Ramos (cell line): ENCODE results near the gene DPCD.
"Not testable (repeated sequence)": the region's sequence is repeated elsewhere in the genome, so short reads cannot be mapped to it uniquely, and the experiment has no call there.

Experiments used
- in situ Hi-C: fragments of 300-500 bp; cut with MboI; formaldehyde crosslinking; loops from one replicate; pipeline ENCODE4 v1.14.3; 2022; ENCODE audit warnings: low sequenced_read_pairs; ENCODE audit not compliant: unreplicated experiment

DPCD gene

DNA sequence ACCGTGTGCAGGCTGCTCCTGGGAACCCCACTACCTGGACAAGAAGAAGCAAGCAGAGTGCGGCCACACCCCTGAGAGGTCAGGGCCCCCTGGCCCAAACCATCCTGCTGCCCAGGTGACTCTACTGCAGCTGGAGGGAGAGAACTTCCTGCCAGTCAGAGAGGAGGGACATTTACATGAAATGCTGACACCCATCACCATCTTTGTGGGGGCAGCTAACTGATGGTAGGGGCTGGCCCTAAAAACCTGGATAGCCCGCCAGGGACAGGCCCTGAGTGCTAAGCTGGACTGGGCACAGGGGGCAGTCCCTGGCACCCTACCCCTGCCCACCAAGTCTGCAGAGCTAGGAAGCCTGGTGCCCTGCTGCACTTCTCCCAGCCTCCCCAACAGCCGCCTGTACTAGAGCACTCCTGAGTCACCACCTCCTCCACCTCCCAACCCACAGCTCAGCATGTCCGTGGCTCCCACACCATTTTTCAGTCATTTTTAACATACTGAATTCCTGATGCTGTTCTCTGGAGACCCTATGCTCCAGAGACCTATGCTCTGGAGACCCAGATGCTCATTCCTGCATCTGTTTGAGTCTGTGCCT is 27.5 kb downstream of the DPCD start:
- in situ Hi-C loops: no loop called here

DNA sequence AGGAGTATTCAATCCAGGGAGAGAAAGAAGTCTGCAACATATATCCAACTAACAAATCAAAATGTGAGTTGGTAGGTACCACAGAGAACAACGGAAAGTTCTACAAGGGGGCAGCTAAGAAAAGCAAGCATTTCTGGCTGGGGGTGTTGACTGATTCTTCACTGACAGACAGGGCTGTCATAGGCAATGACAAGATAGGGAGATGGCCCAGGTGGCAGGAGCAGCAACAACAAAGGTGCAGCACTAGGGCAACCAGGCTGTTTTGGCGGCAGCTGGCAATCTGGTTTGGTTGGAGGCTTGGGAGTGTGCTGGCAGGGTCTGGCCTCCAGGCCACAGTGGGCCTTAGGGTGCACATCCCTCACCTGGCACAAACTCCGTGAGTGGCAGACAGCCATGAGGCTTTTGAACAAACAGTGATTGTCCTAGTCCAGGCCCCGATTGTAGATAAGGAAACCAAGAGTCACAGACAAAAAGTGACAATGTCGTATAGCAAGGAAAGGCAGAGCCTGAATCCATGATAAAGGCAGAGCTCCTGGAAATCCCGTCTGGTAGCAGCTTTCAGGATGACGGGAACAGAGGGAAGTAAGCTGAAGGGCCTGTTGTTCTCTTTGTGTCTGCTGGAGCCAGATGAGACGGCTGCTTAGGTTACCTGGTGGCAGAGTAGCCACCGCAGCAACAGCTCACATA is 28.4 kb downstream of the DPCD start:
- in situ Hi-C loops: no loop called here

DNA sequence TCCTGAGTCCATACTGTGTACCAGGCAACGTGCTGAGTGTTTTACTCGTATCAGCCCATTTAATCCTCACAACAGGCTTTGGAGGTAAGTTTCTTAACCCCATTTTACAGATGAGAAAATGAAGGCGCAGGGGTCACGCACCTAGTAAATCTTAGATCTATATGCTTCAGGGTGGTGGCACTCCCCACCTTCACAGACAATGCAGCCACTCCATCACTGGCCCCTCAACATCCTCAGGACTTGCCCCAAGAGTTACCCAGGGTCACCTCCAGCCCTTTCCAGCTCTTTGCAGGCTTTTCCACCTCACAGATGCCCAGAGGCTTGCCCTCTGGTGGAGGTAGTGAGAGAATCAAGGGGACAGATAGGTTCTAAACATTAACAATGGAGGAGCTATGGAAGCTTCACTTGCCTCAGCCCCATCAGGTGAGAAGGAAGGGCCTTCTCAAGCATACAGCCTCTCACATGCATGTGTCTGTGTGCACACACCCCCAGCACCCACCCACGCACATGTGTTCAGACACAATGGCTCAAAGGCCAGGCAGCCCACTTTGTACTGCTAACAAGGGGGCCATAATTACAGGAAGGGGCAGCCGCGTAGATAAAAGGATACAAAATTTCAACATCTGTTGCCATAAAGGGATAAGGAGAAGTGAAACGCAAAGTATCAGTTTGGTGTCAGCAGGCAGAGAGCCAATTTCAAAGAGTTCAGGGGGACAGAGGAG is 29.1 kb downstream of the DPCD start:
- in situ Hi-C loops: no loop called here

DNA sequence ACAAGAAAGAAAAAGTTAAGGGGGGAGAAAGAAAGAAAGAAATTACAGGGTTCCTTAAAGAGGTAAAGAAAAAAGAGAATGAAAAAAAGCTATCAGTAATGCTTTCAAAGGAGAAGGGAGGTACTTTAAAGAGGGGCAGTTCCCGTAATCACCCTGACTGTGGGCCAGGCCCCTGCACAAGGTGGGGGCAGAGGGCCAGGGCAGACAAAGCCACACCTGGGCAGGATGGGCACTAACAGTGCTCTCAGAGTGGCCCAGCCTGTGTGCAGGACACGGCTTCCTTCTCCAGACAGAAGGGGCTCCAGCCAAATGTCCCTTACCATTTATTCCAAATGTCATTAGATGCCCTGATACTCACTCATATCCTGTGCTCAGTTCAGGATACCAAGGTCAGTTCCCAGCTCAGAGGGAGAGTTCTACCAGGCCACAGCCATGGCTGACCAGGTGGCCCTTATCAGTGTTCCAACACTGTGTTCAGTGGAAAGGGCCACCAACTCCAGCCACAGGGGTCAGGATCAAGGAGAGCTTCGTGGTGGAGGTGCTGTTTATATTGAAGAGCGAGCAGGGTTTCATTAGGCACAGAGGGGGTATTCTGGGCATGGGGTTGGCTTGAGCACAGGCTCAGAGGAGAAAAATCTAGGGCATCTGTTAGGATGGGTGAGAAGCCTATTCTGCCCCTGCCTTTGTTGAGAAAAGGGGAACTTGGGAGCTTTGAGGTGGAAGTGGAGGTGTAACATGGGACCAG is 29.9 kb downstream of the DPCD start:
- in situ Hi-C loops: no loop called here

DNA sequence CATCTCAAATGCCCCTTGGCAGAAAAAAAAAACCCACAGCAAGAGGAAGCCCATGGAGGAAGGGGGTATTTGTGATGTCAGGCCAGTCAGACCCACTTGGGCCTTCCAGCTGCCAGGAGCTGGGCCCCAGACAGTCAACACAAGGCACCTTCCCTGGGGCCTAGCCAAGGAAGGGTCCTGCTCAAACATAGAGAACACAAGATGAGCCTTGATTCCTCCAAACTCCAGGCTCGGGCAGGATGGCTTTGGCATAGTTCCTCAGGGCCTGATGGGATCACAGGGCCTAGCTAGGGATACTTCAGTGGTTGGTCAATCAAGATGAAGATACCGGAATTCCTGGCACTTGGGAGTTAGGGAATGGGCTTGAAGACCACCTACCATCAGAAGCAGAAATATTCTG is 30.8 kb downstream of the DPCD start:
- in situ Hi-C loops: no loop called here

DNA sequence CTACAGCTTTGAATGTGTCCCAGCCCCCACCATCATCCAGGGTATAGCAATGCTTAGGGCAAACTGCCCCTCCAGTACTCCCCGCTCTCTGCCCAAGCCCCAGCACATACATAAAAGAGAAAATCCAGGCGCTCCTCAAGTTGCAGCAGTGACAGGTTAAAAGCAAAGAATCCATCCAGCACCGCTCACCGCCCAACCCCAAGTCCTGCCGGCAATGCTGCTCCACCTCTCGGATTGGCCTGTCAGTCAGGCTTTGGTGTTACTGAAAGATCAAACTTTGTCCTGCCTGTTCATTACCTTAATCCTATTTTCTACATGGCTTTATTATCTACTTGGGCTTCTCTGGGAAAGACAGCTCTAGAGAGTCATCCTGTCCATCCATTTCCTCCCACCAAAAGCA is 31.9 kb downstream of the DPCD start:
- in situ Hi-C loops: no loop called here

DNA sequence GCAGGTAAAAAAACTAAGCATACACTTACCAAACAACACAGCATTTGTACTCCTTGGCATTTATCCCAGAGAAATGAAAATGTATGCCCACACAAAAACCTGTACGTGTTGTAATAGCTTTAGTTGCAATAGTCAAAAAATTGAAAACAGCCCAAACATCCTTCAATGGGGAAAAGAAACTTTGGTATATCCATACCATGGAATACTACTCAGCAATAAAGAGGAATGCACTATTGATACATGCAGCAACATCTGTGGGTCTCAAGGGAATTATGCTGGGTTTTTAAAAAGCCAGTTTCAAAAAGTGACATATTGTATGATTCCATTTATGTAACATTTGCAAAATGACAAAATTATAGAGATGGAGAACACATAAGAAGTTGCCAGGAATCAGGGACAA is 35.4 kb downstream of the DPCD start:
- in situ Hi-C loops: no loop called here

DNA sequence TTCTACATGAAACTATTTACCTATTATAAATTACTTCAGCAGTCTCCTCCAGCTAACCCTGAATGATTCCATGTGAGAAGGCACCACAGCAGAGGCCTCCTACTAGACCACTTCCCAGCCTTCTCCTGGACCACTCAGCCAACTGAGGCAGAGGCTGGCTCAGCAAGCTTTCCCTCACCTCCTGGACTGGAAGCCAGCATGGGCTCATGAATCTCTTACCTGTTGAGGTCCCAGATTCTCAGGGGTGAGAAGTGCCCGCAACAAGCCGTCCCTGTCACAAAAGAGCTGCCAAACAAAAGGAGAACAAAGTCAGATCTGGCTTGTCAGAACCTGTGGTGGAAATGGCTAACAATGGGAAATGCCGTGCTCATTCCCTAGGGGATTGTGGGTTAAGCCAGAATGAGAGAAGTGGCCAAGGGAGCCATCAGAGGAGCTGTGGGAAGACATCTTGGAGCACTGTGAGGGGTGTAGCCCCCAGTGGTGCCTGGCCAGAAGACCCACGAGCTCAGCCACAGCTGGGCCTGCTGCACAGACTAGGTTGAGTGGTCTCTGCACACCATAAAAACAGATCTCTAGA is 36.5 kb downstream of the DPCD start:
- in situ Hi-C loops: no loop called here

DNA sequence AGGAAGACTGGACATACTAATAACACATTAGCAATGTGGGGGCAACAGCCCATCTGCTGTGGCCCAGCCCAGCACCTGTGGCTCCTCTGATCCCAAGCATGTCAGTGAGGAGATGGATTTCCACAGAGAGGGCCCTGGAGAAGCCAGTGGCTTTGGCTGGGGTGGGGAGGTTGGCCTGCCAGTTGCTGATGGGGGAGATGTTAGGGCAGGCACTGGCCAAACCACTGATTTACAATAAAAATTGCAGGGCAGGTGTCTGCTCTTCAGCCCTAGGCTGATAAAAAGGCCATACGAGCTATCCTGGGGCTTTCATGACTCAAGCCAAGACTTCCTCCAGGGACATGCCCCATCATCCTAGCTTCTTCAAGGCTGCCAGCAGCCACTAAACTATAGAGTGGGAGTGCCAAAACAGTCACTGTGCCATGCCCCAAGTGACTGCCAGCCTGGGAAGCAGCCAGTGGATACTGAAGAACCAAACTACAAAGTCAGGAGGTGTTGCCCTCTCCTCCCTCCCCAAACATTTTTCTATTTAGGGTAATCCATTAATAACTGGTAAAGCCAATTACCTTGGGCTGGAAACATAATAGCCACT is 37.8 kb downstream of the DPCD start:
- in situ Hi-C loops: no loop called here

DNA sequence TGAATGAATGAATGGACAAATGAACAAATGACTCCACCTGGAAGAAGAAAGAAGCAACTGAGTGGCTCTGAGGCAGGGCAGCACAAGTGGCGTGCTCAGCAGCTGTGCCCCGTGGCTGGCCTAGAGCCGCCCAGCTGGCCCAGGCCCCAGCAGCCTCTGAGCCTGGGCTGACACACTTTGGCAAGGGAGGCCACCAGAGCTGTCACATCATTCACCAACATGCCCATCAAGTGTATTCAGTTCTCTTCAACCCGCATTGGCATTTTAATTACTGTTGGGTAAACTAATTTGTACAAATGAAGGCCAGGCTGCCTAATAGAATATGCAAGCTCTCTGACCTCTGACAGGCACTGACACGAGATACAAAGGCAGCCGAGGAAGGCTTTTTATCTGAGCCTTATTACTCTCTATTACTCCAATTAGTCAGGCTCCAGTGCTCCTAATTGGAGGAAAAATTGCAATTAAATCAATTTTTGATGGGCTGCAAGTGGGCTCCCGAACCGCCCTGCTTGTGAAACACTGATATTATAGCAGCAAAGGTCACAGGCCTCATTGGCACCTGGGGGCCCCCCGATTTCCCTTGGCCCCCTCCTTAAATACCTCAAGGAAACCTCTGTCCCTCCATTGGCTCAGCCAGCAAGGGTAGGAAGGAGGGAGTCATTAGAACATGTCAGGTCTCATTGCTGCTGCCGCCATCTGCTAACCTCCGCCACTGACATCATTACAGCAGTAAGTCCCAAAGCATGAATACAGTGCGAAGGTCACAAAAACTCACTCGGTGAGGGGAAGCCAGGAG is 41.9 kb downstream of the DPCD start:
- in situ Hi-C loops: no loop called here

DNA sequence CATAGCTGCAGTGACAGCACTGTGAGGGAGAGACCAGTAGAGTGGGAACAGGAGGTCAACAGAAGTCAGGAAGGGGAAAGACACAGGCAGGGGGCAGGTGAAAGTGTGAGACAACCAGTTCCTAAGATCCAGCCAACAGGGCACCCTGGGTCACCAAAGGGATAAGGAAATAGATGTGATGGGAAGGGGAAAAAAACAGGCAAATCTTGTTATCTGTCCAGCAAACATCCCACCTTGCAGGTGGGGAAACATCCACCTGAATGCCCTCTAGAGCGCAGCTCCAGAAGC is 42.5 kb downstream of the DPCD start:
- in situ Hi-C loops: no loop called here

DNA sequence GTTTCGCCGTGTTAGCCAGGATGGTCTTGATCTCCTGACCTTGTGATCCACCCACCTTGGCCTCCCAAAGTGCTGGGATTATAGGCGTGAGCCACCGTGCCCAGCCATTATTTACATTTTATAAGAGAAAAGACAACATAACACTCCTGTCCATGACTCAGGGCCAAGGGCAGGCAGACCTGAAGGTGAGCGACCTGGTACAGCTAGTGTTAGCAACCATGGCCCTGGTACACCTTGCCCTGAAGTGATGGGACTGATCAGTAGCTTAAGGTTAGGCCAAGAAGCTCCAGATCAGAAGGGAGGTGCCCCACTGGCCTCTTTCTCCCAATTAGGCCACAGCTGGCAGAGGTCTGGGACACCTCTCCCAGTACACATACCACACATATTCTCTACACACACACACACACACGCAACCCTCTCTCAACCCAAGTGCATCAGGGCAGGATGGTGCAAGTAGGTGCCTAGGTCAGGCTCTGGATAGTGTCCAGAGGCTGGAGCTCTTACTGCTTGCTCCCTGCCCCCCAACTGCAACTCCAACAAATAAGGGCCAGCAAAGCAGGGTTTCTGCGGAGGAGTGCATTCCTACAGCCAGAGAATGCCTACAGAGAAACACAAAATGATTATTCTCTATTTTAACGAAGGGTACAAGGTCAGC is 43.8 kb downstream of the DPCD start:
- in situ Hi-C loops: no loop called here

DNA sequence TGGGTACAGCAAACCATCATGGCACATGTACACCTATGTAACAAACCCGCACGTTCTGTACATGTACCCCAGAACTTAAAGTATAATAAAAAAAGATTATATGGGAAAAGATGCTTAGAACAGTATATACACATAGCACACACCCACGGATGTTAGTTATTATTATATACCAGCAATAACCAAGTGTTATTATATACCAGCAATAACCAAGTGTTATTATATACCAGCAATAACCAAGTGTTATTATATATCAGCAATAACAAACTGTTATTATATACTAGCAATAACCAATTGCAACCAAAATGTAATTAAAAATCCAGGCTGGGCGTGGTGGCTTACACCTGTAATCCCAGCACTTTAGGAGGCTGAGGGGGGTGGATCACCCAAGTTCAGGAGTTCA is 45.4 kb downstream of the DPCD start:
- in situ Hi-C loops: not testable (repeated sequence)

DNA sequence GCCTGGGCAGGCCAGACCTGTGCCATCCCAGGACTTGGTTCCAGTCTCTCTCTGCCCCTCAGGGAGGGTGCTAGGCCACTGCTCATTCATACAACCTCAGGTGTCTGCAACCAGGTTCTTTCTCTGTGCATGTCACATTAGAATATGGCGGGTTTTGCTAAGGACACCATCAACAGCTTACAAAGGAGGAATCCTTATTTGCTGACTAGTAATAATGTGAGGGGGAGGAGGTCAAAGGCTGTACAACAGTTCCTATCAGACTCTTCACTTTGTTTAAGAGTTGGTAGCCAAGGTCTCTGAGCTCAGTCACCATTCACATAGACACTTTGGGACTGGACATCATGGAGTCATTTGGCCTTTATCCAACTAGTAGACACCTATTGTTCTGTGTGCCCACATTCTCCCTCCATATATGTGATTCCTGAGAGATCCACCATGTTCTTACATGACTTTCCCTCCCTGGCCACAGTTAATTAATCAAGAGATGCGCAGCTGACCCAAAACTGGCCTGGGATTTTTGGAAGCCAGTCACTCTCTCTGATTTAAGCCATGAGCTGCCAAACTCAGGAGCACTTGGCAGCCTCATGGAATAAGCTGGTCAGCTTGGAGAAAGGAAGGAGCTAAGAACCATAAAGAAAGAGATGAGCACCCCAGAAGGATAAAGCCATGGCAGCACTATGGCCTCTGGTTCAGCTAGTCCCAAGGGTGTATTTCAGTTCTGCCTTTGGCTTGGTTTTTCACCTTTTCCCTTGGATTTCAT is 51.2 kb downstream of the DPCD start:
- in situ Hi-C loops: no loop called here

DNA sequence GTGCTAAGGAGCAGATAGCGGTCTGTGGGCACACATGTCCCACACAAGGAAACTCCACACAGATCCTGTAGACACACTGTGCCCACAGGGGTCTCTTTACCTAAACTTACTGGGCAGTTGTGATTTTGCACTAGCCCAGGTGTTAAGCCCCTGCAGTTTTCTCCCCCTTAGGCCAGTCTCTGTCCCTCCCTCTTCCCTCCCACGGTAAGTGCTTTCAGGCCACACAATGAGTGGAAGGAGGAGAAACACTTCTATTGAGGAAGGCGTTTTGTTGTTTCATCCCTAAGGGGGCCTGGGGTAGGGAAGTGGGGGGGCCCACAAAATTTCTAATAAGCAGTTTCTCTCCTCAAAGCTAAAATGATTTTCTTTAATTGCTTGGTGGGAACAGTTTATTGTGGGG is 55.4 kb downstream of the DPCD start:
- in situ Hi-C loops: no loop called here

DNA sequence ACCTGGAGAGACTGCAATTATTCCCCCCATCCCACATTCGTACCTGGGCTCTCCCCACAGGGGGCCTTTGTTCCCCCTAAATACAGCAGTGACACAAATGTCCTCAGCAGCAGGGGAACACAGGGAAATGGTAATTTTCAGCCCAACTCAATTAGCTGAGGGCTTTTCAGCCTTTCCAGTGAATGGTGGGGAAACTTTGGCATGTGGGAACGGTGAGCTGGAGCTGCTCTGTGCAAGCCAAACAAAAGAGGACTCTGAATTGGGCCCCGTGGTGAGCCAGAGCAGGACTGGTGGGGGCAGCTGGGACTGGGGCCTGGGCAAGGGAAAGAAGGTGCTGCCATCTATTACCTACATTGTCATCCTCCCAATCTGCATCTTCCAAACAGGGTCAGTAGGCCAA is 55.9 kb downstream of the DPCD start:
- in situ Hi-C loops: no loop called here

DNA sequence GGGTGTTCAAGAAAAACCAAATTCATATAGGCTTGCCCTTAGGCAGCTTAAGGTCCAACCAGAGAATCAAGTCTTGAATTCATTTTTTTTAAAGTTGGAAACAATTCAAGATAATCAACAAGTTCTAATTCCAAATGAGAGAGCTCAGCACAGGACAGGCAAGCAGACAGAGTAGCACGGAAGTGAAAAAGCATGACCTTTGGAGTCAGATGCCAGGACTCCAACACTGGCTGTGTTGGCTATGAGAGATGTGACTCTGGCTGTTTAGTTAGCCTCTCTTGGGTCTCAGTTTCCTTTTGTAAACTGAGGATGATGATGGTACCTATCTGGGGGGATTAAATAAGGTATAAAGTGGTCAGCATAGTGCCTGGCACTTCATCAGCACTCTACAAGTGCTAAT is 57.5 kb downstream of the DPCD start:
- in situ Hi-C loops: no loop called here

DNA sequence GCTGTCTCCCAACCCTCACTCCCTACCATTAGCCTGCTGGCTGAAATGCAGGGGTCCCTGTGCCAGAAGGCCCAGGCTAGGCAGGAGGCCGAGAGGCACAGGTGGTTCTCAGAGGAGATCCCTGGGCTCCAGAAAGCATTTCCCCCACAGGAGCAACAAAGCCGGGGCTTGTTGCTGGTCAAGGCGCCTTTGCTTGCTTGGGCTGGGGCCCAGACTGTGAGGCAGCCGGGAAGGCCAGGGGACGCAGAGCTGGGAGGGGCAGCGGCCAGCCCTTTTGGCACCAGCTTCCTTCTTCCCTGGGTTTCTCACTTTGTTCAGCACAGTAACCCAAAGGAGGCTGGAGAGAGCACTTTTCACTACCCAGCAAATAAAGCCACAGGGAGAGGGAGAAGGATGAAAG is 58.2 kb downstream of the DPCD start:
- in situ Hi-C loops: no loop called here

DNA sequence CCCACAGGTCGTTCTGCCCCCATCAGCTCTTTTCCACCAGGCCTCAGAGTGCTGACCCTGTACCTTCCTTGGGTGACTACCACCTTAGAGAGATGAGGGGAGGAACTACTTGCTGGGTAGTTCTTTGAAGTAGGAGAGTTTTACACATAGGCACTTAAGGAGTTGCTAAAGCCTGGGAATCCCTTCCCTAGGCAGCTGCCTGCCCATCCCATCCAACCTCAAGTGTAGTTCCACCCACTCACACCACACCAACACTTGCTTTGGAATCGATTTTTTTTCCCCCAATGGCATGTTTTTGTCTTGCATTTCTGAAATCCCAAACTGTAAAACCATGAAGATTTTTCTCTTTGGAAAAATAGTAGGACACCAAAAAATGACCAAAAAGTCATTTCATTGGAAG is 59.1 kb downstream of the DPCD start:
- in situ Hi-C loops: no loop called here
